GM19328 (cell line): Measurements from ENCODE around the gene STAT5A.

Experiments
- ATAC-seq: cut with Tn5 transposase; IDR thresholded peaks from one replicate; pipeline ENCODE4 v1.9.1; 2021; ENCODE audit warnings: mild to moderate bottlenecking, moderate library complexity; ENCODE audit not compliant: unreplicated experiment

Gene STAT5A

GRCh38 chr17:42322382-42323267 is 34.3 kb downstream of the STAT5A start:
- ATAC-seq: no peak

- ATAC-seq: no peak
Measured at GRCh38 chr17:42323268-42323773, 35.0 kb downstream of the STAT5A start.

GRCh38 chr17:42325026-42325425 is 36.7 kb downstream of the STAT5A start:
- no peak for ATAC-seq

- ATAC-seq: no peak
Measured at GRCh38 chr17:42329025-42329976, 41.0 kb downstream of the STAT5A start.

- no peak for ATAC-seq
Measured at GRCh38 chr17:42333053-42333452, 44.8 kb downstream of the STAT5A start.

- no peak for ATAC-seq
Measured at GRCh38 chr17:42334677-42335076, 46.4 kb downstream of the STAT5A start.

GRCh38 chr17:42337442-42337841 is 49.1 kb downstream of the STAT5A start:
- ATAC-seq: no peak

- no peak for ATAC-seq
Measured at GRCh38 chr17:42338427-42338985, 50.2 kb downstream of the STAT5A start.

- ATAC-seq: no peak
Measured at GRCh38 chr17:42339221-42339620, 50.9 kb downstream of the STAT5A start.

GRCh38 chr17:42340691-42341127 is 52.4 kb downstream of the STAT5A start:
- ATAC-seq: no peak

GRCh38 chr17:42341568-42341967 is 53.3 kb downstream of the STAT5A start:
- ATAC-seq: no peak

- ATAC-seq: no peak
Measured at GRCh38 chr17:42342242-42343008, 54.1 kb downstream of the STAT5A start.

- ATAC-seq: no peak
Measured at GRCh38 chr17:42345396-42346073, 57.2 kb downstream of the STAT5A start.

- no peak for ATAC-seq
Measured at GRCh38 chr17:42346481-42346880, 58.2 kb downstream of the STAT5A start.

GRCh38 chr17:42347198-42347597 is 58.9 kb downstream of the STAT5A start:
- ATAC-seq: no peak

- no peak for ATAC-seq
Measured at GRCh38 chr17:42347606-42348005, 59.3 kb downstream of the STAT5A start.

- ATAC-seq: no peak
Measured at GRCh38 chr17:42348104-42348503, 59.8 kb downstream of the STAT5A start.

GRCh38 chr17:42354956-42355843 is 66.9 kb downstream of the STAT5A start:
- no peak for ATAC-seq

- ATAC-seq: no peak
Measured at GRCh38 chr17:42358434-42358833, 70.1 kb downstream of the STAT5A start.
